GM21528 (cell line): ENCODE data around the gene ZYX.

ENCODE experiments used
- ATAC-seq: cut with Tn5 transposase; IDR thresholded peaks from one replicate; pipeline ENCODE4 v1.9.1; 2021; ENCODE audit warnings: mild to moderate bottlenecking, moderate library complexity; ENCODE audit not compliant: unreplicated experiment, low FRiP score

Gene ZYX

GRCh38 chr7:143361552-143362130, 19.5 kb upstream of the ZYX start:
- no peak for ATAC-seq

GRCh38 chr7:143362131-143363015, 18.8 kb upstream of the ZYX start, which contains the start of gene FAM131B:
TSS of gene FAM131B (minus strand) at chr7:143362713. CDS start at chr7:143362603, 110 bp downstream.
- ATAC-seq, result no peak

- ATAC-seq, result no peak
These were observed 17.9 kb upstream of the ZYX start for GRCh38 chr7:143363016-143363937.

- no peak for ATAC-seq
These were observed 13.2 kb upstream of the ZYX start for GRCh38 chr7:143367972-143368371.

- ATAC-seq, result no peak
These were observed 12.8 kb upstream of the ZYX start for GRCh38 chr7:143368387-143368786.

- no peak for ATAC-seq
These were observed 11.2 kb upstream of the ZYX start for GRCh38 chr7:143369678-143370651.

GRCh38 chr7:143372070-143372469, 9.1 kb upstream of the ZYX start:
- ATAC-seq, result no peak

GRCh38 chr7:143373255-143373794, 7.8 kb upstream of the ZYX start:
- ATAC-seq, result no peak

GRCh38 chr7:143374561-143374960, 6.6 kb upstream of the ZYX start:
- ATAC-seq, result no peak

- no peak for ATAC-seq
These were observed 5.7 kb upstream of the ZYX start for GRCh38 chr7:143375298-143376034.

- ATAC-seq, result no peak
These were observed 4.7 kb upstream of the ZYX start for GRCh38 chr7:143376396-143376795.

GRCh38 chr7:143379611-143380259, 1.4 kb upstream of the ZYX start:
- peak; percentile 4 for ATAC-seq

- peak; percentile 65 for ATAC-seq
These were observed 892 bp upstream of the ZYX start for GRCh38 chr7:143380260-143380645.

GRCh38 chr7:143381427-143382125, 431 bp downstream of the ZYX start:
- ATAC-seq, result peak; percentile 14

GRCh38 chr7:143382126-143382790, 1.1 kb downstream of the ZYX start:
- ATAC-seq, result no peak

- ATAC-seq, result no peak
These were observed 1.9 kb downstream of the ZYX start for GRCh38 chr7:143382791-143383641.
